ENCODE measurements around the gene DSCAML1.

DSCAML1 gene

DNA sequence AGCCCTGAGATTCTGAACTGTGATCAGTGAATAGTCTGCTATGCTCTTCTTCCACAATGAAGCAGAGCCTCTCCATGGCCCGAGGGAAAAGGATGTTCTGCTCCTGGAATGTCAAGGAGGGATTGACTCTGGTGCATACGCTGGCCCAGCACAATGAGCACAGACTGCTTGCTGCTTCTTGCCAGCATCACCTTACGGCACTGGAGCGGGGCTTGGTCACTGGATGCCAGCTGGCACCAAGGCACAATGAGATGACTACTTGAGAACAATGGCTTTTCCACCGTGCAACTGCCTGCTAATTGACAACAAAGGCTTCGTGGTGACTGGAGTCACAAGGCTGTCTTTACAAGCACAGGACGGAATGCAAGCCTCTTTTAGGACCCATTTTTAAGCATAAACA is 139.2 kb downstream of the DSCAML1 start:
- DNase-seq, result no peak

DNA sequence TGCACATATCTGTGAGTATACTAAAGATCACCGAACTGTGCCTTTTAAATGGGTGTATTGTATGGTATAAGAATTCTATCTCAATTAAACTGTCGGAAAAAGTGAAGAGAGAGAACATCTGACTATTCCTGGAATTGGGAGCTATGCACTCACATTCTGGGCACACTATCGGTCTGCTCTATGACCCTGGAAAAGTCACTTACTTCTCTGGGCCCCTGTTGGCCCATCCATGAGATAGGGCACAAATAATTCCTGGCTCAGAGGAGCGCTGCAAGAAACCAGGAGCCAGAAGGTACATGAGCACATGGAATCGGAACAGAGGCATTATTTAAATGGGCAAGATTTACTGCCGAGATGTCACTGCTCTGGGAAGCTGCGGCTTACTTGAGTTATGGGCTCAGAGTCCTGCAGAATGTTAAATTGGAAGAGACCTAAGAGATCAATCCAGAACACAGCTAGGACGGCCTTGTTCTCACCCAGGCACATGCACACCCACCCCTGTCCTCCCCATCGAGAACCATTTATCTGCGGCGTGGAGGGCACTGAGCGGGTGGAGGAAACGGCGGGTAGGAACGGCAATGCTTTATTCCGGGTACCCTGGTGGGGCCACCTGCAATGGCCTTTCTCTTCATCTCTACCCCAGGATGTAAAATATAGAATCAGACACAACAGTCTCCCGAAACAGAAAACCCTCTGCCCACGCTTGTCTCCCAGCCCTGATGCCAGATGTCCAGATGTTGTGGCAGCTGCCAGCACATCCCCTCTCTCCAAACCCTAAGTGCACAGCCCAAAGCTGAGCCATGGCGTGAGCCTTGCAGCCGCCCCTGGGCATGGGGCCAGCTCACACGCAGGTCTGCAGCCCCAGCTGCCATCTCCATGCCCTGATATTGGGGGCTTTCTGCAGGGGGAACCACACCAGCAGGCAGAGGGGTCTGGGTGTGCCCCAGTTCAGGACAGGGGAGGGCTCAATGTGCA is 142.4 kb downstream of the DSCAML1 start:
- no peak for DNase-seq

DNA sequence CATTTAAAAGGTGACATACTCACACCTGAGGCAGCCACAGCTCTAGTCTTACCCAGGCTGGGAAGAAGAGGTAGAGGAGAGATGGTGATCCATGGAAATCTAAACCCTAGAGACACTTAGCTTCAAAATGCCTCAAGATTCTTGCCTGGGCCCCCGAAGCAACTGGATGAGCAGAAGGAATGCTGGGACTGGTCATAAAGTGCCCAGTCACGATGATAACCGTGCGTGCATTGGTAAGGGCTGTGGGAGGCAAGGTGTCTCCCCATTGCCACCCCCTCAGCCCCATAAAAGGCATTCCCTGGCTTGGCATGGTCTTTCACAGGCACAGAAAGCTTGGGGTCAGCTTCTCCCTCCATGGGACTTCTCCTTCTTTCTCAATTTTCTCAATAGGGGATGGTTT is 144.5 kb downstream of the DSCAML1 start:
- DNase-seq, result no peak

DNA sequence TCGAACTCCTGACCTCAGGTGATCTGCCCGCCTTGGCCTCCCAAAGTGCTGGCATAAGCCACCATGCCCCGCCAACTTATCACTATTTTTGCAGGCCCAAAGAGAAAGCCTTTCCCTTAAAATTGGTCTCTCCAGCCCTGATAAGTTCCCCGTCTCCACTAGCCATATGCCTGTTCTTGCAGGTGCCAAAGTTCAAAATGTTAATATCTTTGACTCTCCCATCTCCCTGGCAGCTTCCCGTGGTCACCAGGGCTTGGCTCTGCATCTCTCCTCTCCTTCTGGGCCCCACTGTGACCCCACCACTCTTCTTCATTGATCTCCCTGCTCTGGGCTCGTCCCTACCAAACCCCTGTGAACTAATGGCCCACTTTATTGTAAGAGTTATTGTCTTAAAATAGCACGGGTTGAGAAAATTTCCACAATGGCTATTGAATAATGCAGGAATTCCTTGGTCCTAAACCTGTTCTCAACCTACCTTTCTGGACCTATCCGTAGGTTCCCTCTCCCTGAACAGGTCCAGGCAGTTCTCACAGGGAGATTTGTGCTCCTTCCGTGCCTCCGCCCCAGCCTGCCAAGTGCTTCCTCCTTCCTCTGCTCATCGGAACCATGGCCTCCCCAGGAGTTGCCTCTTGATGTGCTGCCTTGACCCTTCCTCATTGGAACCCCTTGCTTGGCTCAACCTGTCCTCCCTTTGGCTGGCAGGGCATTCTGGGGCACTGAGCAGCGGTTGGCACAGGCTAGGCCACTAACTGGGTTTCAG is 147.5 kb downstream of the DSCAML1 start:
- no peak for DNase-seq

DNA sequence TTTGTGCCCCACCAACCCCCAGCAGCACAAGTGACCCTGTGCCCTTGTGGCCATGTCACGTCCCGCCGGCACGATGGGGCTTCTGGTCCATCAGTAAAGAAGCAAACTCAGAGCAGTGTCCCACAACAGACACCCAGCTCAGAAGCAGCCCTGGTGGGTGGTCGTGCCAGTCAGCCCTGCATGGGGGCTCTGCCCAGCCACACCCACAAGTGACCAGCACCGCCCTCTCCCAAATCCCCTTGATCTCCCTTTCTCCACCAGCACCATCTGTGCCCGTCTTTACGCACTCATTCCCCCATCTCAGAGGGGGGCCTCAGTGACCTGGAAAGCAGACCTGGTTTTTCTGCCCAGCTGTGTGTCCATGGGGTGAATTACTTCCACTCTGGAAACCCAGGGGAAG is 149.1 kb downstream of the DSCAML1 start:
- DNase-seq, result no peak

DNA sequence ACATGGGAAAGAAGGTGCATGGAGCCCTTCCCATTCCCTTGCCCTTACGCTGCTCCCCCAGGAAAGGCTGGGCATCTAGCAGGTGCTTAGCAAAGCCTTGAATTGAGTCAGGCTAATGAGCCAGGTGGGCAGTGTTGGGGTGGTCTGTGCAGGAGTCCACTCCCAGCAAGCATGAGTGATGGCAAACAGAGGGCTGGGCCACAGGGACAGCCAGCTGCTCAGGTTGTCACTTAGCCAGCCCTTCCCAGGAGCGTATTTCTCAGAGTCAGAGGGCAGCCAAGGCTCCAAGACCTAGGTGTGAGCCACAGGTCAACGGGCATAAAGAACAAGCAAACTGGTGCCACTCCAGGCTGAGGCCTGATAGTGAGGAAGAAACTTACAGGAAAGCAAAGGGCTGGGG is 149.8 kb downstream of the DSCAML1 start:
- DNase-seq, result no peak

DNA sequence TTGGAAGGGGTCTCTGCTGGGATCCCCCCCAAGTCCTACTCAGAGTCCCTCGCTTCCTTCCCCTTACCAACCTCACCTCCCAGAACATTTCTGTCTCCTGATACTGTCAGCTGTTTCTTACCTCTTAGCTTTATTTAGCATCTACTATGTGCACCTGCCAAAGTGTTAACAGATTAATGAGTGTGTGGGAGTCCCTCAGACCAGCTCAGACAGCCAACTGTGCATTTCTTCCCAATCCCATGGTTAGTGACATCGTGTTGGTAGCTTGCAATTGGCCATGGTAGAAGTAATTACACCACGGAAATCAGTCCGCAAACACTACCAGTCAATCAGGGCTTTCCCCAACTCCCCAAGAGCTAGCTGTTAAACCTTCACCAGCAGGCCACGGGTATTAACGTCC is 150.6 kb downstream of the DSCAML1 start:
- no peak for DNase-seq

DNA sequence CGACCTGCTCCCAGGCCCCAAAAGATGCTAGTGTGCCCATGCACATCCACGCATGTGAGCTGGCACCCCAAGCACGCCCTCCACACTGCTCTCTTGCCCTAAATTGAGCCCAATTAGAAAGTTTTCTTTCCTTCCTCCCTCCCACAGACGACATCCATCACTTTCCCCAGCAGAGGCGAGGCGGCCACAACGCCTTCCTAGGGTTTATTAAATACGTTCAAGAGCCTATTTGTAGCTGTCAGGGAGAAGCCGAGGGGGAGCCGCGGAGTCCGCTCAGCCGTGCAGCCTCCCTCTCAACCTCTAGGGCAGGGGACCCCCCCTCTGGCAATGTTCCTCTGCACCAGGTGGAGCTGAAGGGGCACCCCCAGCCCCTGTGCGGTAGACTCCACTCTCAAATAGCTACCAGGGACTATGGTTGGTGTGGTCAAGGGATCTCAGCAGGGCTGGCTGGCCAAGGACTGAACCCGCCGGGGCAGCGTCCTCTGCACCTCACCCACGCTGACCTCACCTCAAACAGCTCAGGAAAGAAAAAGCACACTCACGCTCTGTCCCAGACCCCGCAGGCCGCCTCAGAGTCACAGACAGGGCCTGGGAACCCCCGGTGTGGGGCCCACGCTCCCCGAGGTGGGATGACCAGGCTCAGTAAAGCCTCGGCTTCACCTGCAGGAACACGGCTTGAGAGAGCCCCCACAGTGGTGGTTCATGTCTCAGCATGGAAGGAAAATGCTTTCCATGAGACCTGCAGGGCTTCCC is 152.4 kb downstream of the DSCAML1 start:
- DNase-seq, result no peak

DNA sequence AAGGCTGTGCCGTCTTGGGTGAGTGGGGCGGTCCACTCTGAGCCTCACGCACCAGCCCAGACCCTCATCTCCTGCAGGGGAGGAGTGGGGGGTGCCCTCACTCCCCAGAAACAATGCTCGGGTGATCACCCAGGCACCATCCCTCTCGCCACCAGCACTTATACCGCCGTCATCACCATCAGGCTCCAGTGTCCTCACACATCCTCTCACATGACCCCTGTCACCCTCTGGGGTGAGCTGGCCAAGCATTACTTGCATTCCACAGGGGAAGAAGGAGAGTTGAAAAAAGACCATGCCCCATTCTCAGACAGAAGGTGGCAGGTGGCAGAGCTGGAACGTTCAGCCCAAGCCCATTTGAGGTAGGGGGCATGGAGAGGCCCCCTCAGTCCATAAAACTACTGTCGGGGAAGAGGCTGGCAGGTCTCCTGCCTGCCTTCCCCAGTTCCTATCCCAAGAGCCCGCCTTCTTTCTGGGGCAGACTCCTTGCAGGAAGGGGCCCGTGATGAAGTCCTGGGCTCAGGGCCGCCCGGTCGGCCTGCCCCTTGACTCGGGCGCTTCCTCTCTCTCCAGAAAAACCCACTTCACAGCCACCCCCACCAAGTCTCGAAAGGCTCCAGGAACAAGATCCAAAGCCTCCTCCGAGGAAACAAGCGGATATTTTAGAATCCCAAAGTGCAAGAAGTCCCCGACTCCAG is 153.3 kb downstream of the DSCAML1 start:
- no peak for DNase-seq

DNA sequence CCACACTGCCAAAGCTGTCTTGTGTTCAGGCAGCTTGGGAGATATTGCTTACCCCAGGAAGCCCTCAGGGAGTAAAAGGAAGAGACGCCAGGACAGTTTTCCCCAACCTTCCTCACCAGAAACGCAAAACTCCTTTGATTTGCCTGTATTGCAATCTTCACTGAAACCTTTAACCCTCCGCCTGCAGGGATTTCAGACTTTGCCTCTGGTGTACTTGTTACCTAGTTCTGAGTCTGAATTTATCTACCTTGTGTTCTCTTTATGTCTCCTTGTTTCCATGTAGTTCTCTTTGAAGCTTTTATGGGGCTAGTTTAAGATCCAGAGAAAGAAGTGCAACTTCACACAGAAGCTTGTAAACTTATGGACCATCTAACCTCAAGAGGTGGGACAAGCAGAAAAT is 154.2 kb downstream of the DSCAML1 start:
- DNase-seq, result no peak

DNA sequence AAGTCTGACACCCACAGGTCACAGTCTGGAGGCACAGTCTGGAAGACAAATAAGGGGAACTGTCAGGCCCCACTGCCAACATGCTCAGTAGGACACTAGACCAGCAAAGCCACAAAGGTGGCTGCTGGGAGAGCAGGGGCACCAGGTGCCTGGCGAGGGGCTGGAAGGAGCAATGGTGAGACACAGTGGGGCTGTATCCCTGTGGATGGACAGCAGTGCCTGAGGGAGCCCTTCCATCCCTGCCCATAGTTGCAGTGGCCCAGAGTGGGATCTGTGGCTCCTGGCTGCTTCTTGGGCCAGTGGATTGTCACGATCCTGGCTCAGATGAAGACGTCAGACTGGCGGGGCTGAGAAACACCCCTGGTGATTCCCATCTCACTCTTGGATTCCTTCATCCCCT is 154.6 kb downstream of the DSCAML1 start:
- no peak for DNase-seq

DNA sequence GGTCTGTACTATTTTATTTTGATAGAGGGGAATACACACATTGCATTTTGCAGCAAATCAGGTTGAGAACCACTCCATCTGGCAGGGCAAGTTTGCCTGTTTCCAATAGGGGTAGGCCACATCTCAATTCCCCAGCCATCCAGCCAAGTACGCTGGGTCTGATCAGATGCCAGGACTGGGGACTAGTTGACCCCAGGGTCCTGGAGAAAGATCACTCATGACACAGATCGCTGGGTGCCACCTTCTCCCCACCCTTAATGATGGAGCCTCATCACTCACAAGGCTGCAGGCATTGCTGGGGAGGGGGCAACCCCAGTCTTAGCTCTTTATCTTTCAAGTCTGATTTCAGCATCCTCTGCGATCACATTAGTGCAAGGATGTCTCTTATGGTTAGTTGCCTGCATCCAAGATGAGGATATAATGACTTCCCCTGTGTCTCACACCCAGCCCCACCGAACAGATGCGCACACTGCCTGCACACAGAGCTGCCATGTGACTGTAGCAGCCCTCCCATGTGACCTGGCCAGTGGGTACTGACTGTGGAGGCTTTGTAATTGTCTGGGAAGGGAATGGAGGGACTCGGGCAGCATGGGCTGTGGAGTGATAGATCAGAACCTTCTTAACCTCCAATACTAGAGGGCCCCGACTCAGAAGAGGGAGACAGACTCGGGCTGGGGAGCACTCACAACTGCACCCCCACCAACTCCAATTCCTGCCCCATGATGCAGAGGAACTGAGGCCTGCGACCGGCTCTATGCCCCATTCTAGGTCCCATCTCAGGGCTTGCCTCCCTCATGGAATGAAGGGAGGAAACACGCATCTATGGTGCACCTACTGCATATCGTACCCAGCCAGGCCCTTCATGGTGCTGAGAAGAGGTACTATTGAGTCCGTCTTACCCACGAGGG is 155.8 kb downstream of the DSCAML1 start:
- no peak for DNase-seq

DNA sequence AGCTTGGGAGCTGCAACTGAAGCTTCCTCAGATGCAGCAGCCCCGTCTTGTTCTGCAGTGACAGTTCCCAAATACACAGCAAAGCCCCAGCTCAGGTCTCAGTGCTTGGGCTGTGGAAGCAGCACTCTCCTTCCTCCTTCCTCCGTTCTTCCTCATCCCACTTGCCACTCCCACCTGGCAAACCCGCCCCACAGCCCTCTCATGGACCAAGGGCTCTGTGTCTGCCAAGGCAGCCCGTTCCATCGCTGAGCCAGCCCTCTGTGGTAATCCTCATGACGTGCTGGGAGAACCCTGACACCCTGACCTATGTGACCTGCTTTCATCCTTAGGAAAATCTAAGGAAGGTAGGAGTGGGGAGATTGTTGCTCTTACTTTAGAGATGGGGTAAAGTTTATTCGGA is 157.0 kb downstream of the DSCAML1 start:
- DNase-seq, result no peak

DNA sequence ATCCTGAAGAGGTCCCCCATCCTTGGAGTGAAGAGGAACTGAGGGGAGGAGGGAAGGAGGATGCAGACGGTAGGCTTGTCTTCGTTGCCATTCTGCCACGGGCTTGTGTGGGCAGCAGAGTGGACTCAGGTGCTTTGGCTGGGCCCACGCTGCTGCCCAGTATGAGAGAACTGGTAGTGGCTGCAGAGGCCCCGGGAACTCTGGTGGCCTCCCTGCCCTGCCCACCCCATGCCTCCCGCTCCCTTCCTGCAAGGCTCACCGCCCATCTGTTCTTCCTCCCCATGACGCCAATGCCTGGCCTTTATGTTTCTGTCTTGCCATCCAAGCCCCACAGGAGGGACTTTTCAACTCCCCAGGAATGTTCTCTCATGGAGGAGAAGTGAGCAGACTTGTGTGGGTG is 157.4 kb downstream of the DSCAML1 start:
- DNase-seq, result no peak

DNA sequence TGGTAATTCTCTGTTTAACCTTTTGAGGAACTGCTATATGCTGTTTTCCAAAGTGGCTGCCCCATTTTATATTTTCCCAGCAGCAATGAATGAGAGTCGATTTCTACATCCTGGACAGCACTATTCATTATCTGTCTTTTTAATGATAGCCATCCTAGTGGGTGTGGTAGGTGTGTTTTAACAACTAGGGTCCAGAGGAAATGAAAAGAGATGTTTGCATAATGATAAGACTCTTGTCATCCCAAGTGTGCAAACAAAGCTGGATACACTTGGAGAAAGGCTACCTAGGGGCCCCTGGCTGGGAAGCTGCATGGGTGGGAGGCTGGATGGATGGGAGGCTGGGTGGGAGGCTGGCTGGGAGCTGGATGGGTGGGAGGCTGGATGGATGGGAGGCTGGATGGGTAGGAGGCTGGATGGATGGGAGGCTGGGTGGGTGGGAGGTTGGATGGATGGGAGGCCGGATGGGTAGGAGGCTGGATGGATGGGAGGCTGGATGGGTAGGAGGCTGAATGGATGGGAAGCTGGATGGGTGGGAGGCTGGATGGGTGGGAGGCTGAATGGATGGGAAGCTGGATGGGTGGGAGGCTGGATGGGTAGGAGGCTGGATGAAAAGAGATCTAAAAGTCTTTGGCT is 158.0 kb downstream of the DSCAML1 start:
- no peak for DNase-seq

DNA sequence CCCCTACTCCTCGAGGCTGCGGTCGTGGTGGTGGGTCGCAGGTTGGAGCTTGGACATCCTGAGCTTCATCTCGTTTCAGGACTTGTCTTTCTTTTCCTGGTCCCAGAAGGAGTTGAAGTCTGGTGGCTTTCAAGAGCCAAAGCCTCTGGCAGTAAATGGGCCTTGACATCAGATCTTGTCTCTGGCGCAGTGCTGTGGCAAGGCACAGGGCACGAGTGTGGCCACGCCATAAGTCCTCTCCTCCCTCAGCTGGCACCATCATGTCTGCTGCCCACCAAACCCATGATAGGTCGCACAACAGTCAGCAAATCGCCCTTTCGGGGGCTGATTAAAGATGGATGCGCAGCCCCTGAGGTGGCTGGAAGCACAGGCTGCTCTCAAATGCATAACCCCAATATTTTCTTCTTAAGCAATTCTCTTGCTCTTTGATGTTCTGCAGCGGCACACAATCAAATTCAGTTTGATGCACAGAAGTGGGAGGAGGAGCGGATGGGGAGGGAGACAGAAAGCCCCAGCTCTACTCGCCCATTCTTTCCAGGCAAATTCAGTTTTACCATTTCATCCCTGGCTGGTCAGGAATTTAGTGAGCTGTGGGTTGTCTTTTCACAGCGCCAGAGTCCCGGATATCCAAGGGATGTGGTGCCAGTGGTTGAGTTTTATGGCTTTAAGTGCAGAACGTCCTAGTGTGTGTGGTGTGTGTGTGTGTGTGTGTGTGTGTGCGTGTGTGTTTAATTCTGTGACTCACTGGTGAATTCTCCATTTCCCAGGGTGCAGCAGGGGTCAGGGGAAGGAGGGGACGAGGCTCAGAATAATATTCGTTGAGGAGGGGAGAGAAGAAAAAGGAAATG is 162.0 kb downstream of the DSCAML1 start:
- DNase-seq, result no peak

DNA sequence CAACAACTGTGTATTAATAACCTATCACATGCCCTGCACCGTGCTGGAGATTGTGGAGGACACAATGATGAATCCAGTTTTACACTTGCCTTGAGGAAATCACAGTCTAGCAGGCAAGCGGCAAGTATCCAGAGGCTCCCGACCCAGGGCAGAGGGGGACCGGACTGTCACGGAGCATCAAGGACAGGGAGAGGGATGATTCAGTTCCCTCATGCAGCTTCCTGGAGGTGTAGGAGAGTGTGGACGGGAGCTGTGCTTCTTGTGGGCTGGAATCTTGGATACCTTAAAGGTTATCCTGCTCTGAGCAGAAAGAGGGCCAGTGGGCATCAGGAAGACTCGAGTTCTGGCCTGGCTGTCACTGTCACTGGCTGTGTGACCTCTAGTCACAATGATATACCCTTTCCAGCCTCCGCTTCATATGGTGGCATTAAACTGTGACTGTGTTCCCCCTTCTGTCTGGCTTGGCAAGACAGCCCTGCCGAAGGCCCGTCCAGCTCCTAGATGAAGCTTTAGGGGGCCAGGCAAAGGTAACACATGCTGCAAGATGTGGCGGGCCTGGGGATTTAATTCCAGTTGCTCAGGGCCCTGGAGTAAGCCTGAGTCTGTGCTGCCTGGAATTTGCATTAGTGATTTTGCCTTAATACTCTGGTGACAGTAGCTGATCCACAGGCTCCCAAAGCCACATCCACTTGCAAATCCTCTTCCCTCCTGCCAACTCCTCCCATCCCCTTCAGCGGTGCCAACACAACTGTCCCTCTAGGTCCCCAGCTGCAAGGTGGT is 162.8 kb downstream of the DSCAML1 start:
- no peak for DNase-seq

DNA sequence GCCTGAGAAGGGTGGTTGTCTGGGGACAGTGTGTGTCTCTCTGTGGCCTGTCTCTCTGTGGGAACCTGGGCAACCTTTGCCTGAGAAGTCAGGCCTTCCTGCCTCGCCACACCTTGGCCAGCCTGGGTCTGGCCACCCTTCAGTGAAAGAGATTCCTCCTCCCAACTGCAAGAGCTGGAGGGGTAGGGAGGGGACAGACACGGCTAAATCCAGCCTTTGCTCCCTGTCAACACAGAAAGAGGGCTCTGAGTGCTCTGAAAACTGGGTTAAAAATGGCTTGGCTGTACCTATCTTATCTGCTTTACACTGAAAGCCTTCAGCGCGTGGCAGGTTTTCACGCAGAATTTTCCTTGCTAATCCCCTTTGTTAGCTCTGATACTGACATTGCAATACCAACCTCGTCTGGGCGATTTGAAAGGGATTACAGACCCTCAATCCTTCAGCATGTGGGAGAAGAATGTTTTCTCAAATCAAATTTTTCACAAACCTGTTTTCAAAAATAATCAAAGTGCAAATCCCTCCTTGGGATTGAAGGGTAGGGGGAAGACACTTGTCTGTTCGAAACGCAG is 163.7 kb downstream of the DSCAML1 start:
- DNase-seq, result no peak

DNA sequence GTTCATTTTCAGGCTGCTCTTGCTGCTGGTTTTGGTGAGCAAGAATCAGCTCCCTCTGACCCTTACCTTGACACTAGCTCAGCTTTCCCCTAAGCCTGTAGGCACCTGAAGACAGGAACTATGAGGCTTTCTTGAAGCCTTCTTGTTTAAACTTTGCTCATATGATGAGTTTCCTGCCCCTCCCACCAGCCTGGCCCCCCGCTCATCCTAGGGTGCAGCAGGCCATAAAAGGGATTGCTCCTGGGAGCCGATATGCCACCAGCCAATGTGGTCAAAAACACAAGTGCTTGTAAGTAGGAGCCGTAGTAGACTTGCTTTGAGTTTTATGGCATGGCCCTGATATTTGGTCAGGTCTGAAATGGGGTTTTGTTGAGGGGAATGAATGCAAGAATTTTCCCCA is 164.7 kb downstream of the DSCAML1 start:
- DNase-seq, result no peak

Data from NCI-H226 (cell line).